ENCODE measurements around the gene CNOT6L. TPM values are rescaled to one million over a fixed set of nuclear protein-coding genes. Genes with fewer than 3 reads are reported as not detected.

The CNOT6L gene
- total RNA-seq, 2 donors from 2014 or later: 26.0 to 37.1 TPM

- no peaks in the 10 kb centered on the region for H3K9me3 Mint-ChIP-seq
- peaks cover 2% of the 10 kb centered on the region for H3K27me3 Mint-ChIP-seq (ENCODE audit: insufficient read depth)
- WGBS, 2 experiments (ENCODE audit: insufficient coverage in 1 of 2, insufficient read length in 1 of 2): 71 to 73% methylated on average over 3 of the region's 4 CpGs
- TF ChIP-seq CTCF (conservative IDR thresholded peaks at IDR 0.05): no peak
- Histone ChIP-seq H3K4me3 (ENCODE audit: low read length) (no peak overlapping the region), H3K4me1 (ENCODE audit: control insufficient read depth, insufficient read depth, low read length) (no peaks in the 10 kb centered on the region), H3K9ac (ENCODE audit: extremely low read depth, low read length, poor library complexity, severe bottlenecking) (no peak overlapping the region), H3K27me3 (ENCODE audit: control insufficient read depth, insufficient read depth, low read length, poor library complexity, severe bottlenecking) (no peaks in the 10 kb centered on the region), H3K36me3 (ENCODE audit: control insufficient read depth, insufficient read depth, low read length) (no peaks in the 10 kb centered on the region), H3K27ac (ENCODE audit: low read depth, low read length) (no peak overlapping the region), H3K9me3 (ENCODE audit: control insufficient read depth, low read length) (no peaks in the 10 kb centered on the region)
- no peaks in the 10 kb centered on the region for H3K36me3 Mint-ChIP-seq (ENCODE audit: low read depth)
- no peaks in the 10 kb centered on the region for H3K4me1 Mint-ChIP-seq
- no peak overlapping the region for H3K4me3 Mint-ChIP-seq
- DNase-seq: no peak
- no peak overlapping the region for H3K27ac Mint-ChIP-seq
Observed at GRCh38 chr4:77834403-77834802, 15.2 kb upstream of the CNOT6L start.

- Histone ChIP-seq H3K27ac (ENCODE audit: low read depth, low read length) (no peak overlapping the region), H3K27me3 (ENCODE audit: control insufficient read depth, insufficient read depth, low read length, poor library complexity, severe bottlenecking) (no peaks in the 10 kb centered on the region), H3K4me3 (ENCODE audit: low read length) (no peak overlapping the region), H3K9ac (ENCODE audit: extremely low read depth, low read length, poor library complexity, severe bottlenecking) (no peak overlapping the region), H3K36me3 (ENCODE audit: control insufficient read depth, insufficient read depth, low read length) (no peaks in the 10 kb centered on the region), H3K9me3 (ENCODE audit: control insufficient read depth, low read length) (no peaks in the 10 kb centered on the region), H3K4me1 (ENCODE audit: control insufficient read depth, insufficient read depth, low read length) (no peaks in the 10 kb centered on the region)
- 86 to 100% methylated on average over 1 to 2 of the region's 2 CpGs for WGBS, 2 experiments (ENCODE audit: insufficient coverage in 1 of 2, insufficient read length in 1 of 2)
- H3K4me3 Mint-ChIP-seq: no peak overlapping the region
- no peaks in the 10 kb centered on the region for H3K4me1 Mint-ChIP-seq
- no peak overlapping the region for H3K27ac Mint-ChIP-seq
- no peaks in the 10 kb centered on the region for H3K36me3 Mint-ChIP-seq (ENCODE audit: low read depth)
- no peak for DNase-seq
- no peaks in the 10 kb centered on the region for H3K9me3 Mint-ChIP-seq
- peaks cover 5% of the 10 kb centered on the region for H3K27me3 Mint-ChIP-seq (ENCODE audit: insufficient read depth)
- no peak for TF ChIP-seq CTCF (conservative IDR thresholded peaks at IDR 0.05)
Observed at GRCh38 chr4:77833126-77833724, 14.1 kb upstream of the CNOT6L start.

- no peak overlapping the region for H3K27ac Mint-ChIP-seq
Observed at GRCh38 chr4:77827343-77827742, 8.2 kb upstream of the CNOT6L start.

More at GRCh38 chr4:77827343-77827742, 8.2 kb upstream of the CNOT6L start:
- H3K27me3 Mint-ChIP-seq (ENCODE audit: insufficient read depth): peaks cover 23% of the 10 kb centered on the region
- no peaks in the 10 kb centered on the region for H3K36me3 Mint-ChIP-seq (ENCODE audit: low read depth)
- DNase-seq: no peak
- Histone ChIP-seq H3K9me3 (ENCODE audit: control insufficient read depth, low read length) (no peaks in the 10 kb centered on the region), H3K27ac (ENCODE audit: low read depth, low read length) (no peak overlapping the region), H3K27me3 (ENCODE audit: control insufficient read depth, insufficient read depth, low read length, poor library complexity, severe bottlenecking) (peaks cover 19% of the 10 kb centered on the region), H3K9ac (ENCODE audit: extremely low read depth, low read length, poor library complexity, severe bottlenecking) (no peak overlapping the region), H3K4me3 (ENCODE audit: low read length) (no peak overlapping the region), H3K4me1 (ENCODE audit: control insufficient read depth, insufficient read depth, low read length) (no peaks in the 10 kb centered on the region), H3K36me3 (ENCODE audit: control insufficient read depth, insufficient read depth, low read length) (no peaks in the 10 kb centered on the region)
- H3K4me3 Mint-ChIP-seq: no peak overlapping the region
- no peak for TF ChIP-seq CTCF (conservative IDR thresholded peaks at IDR 0.05)
- no peaks in the 10 kb centered on the region for H3K9me3 Mint-ChIP-seq
- H3K4me1 Mint-ChIP-seq: no peaks in the 10 kb centered on the region
